Activated CD4-positive, CD25-positive, alpha-beta regulatory T cell treated with anti-CD3 and anti-CD28 coated beads, Interleukin-2, amount 50 U/mL, for 16 hours (primary cell): ENCODE data around the gene SLC27A5.
"Not testable (repeated sequence)": the region's sequence is repeated elsewhere in the genome, so short reads cannot be mapped to it uniquely, and the experiment has no call there.

Source experiments
- DNase-seq: peaks from one replicate; pipeline ENCODE4 v3.0.0-alpha.2; 2020; ENCODE audit warnings: low read depth, low spot score

SLC27A5 gene

GRCh38 chr19:58522709-58523108 lies 10.9 kb upstream of the SLC27A5 start:
- DNase-seq = no peak

GRCh38 chr19:58521651-58522050 lies 9.9 kb upstream of the SLC27A5 start:
- no peak for DNase-seq

GRCh38 chr19:58520257-58520599 lies 8.4 kb upstream of the SLC27A5 start:
- no peak for DNase-seq

DNA sequence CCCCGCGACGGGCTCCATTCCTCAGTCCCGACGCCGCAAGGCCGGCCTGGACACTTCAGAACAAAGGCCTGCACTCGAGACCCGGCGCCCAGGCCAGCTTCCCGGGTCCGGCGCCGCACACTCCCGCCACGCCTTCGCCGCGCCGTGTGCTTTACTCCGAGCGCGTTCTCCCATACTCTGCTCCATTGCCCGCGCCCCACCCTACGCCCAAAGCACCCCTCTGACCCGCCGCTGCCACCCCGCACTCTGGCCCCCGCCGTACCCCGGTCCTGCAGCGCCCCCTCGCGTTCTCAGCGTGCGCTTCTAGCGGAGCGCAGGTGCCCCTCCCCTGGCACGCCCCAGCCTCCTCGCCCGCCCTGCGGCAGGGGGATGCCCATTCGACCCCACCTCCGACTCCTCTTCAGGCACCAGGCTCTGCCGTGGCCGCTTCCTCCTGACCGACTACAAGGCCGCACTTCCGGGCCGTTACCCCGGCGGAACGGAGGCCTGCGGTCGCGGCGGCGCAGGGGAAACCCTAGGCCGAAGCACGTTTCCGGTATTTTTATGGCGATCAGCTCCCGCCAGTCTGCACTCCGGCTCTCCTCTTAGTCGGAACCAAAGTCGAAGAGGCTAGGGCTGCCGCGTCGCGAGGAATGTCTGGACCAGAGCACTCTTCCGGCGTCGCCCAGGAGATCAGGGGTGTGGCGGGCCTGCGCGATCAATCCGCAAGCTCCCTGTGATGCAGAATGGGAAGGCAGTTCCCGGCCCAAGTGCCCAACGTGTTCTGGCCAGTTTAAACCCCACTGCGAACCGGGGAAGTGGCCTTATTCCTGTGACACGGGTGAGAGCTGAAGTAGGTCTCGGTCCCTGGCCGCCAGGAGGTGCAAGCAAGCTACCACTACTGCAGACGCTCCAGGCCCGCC lies 7.8 kb upstream of the SLC27A5 start, which contains the start of gene ZBTB45:
Gene ZBTB45 (minus strand): TSS at position 456 of the 902 bp plus-strand sequence. CDS start 2,137 bp downstream, outside the sequence.
- DNase-seq = peak; percentile 74

GRCh38 chr19:58519087-58519354 lies 7.2 kb upstream of the SLC27A5 start:
- no peak for DNase-seq

- DNase-seq = no peak
Measured at GRCh38 chr19:58518256-58519086, 6.7 kb upstream of the SLC27A5 start.

DNA sequence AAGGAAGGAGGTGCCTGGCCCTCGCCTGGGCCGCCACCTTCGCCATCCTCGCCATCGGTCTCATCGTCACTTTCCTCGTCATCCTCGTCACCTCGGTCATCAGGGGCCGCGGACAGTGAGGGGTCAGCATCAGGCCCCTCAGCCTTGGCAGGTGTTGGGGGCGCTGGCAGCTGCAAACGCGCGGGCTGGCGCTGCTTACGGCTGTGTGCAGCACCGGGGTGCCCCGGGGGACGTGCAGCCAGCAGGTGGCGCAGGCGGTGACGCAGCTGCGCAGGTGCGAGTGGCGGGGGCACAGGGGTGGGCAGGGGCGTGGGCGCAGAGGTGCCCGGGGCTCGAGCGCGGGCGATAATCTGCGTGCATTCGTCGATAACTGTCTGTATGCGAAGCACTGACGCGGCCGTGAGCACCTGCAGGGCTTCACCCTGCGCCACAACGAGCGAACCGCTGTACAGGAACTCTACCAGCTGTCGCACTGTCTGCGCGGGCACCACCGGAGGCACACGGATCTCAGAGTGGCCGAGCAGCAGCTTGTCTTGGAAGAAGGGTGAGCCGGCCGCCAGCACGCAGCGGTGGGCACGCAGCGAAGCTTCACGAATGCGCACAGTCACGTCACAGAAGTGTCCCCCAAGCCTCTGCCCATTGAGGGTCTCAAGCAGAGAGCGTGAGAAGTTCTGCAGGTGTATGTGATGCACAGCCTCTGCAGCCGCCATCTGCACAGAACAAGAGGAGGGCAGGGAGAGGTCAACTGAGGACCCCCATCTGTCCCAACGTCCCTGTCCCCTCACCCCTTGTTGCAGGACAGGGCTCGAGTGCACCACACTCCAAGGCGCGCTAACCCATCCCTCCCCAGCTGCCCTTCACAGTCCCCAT lies 5.4 kb upstream of the SLC27A5 start:
- no peak for DNase-seq

GRCh38 chr19:58516246-58516836 lies 4.5 kb upstream of the SLC27A5 start:
- DNase-seq = no peak

GRCh38 chr19:58515259-58515658 lies 3.5 kb upstream of the SLC27A5 start:
- DNase-seq = no peak

GRCh38 chr19:58514564-58515022 lies 2.8 kb upstream of the SLC27A5 start:
- no peak for DNase-seq

- peak; percentile 86 for DNase-seq
Measured at GRCh38 chr19:58513694-58514563, 2.1 kb upstream of the SLC27A5 start.

DNA sequence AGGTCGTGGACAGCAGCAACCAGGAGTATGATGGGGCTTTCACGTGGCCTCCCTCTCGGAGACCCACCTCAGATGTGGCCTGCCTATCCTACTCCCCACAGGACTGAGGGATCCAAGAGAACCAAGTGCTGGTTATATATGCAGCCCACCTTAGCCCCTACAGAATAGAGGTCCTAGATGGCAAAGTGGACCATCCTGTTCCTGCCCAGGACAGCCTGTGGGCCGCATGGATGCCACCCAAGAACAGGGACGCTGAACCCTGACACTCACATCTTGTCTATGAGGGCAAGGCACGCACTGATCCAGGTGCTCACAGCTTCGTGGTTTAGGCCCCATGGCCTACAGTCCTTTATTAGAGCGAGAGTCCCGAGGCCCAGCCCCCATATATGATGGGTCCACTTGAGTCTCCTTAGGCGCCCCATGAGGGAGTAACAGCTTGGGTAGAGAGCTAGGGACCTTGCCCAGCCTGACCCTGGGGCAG lies 1.5 kb upstream of the SLC27A5 start:
- DNase-seq = no peak

- no peak for DNase-seq
Measured at GRCh38 chr19:58510084-58510862, 1.5 kb downstream of the SLC27A5 start.

DNA sequence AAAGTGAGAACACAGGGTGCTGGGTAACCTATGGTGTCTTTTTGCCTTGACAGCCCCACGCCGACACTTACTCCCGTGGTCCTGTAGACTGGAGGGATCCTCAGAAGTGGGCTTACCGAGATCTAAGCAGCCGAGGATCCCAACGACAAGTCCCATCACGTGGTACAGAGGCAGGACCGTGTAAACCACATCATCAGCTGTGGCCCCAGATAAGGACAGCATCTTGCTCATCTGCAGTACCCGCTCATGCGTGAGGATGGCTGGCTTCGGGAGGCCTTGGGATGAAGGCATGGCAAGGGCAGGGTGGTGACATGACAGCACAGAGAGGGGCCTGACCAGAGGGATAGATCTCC lies 2.1 kb downstream of the SLC27A5 start:
- no peak for DNase-seq

DNA sequence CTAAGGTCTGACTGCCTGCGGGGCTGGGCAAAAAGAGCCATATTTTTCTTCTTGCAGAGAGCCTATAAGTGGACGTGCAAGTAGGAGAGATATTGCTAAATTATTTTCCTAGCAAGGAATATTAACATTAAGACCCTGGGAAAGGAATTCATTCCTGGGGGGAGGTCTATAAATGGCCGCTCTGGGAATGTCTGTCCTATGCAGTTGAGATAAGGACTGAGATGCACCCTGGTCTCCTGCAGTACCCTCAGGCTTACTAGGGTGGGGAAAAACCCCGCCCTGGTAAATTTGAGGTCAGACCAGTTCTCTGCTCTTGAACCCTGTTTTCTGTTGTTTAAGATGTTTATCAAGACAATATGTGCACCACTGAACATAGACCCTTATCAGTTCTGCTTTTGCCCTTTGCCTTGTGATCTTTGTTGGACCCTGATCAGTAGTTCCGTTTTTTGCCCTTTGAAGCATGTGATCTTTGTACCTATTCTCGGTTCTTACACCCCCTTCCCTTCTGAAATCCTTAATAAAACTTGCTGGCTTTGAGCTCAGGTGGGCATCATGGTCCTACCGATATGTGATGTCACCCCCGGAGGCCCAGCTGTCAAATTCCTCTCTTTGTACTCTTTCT lies 4.1 kb downstream of the SLC27A5 start:
- not testable (repeated sequence) for DNase-seq

- DNase-seq = no peak
Measured at GRCh38 chr19:58500242-58500641, 11.6 kb downstream of the SLC27A5 start.

DNA sequence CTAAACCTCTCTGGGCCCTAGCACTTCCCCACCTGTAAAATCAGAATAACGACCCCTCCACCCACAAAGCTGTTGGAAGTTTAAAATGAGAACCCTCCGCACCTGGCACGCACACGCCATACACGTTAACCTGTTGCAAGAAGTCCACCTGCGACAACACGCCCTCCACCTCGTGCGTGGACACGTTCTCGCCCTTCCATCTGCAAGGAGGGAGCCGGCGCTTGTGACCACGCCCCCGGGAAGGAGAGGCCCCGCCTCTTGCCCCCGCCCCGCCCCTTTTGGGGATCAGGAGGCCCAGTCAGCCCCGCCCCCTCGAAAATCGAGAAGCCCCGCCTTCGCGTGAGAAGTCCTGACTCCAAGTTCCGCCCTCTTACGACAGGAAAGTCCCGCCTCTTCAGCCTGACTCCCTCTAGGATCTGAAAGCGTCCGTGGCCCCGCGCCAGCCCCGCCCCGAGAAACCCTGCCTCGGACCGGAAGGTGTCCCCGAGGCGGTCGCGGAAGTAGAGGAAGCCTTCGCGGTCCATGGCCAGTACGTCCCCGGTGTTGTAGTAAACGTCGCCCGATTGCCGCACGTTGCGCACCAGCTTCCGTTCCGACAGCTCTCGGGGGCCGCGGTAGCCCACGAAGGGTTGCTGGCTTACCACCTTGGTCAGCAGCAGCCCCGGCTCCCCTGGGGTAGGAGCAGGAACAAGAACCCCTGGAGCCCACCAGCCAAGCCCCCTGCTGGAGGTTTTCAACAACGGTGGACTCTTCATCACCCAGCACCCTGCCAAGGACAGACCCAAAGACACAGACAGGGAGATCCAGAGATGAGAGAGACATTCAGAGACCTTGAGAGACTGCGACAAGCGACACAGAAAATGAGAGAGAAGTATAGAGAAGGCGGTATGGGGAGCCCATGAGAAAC lies 12.5 kb downstream of the SLC27A5 start:
- peak; percentile 89 for DNase-seq
